ENCODE results near the gene MOSMO.

DNA sequence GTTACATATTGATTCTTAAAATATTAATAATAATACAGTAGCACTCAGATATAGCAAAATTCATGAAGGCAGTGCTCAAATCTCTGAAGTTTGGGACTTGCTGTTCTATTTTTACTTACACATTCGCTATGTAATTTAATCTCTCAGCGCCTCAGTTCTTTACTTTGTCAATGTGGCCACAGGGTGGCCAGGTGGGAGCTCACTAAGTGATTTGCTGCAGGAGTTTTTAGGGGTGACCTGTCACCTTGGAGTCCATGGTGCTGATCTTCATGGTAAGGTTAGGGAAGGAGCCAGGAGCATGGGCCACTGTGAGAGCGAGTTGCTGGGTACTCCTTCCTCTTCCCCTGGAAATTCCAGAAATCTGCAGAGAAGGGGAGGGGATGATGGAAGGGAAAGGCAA is 112.5 kb downstream of the MOSMO start:
- TF ChIP-seq, protein P1, sequence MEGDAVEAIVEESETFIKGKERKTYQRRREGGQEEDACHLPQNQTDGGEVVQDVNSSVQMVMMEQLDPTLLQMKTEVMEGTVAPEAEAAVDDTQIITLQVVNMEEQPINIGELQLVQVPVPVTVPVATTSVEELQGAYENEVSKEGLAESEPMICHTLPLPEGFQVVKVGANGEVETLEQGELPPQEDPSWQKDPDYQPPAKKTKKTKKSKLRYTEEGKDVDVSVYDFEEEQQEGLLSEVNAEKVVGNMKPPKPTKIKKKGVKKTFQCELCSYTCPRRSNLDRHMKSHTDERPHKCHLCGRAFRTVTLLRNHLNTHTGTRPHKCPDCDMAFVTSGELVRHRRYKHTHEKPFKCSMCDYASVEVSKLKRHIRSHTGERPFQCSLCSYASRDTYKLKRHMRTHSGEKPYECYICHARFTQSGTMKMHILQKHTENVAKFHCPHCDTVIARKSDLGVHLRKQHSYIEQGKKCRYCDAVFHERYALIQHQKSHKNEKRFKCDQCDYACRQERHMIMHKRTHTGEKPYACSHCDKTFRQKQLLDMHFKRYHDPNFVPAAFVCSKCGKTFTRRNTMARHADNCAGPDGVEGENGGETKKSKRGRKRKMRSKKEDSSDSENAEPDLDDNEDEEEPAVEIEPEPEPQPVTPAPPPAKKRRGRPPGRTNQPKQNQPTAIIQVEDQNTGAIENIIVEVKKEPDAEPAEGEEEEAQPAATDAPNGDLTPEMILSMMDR (IDR thresholded peaks at IDR 0.05): no peak
- no peak for TF ChIP-seq POLR2A (IDR thresholded peaks at IDR 0.05)

Data from right lobe of liver (tissue), 4 donors.